Left renal pelvis (tissue), 4 donors: ENCODE data around the gene KLK1. TPM values are rescaled to one million over a fixed set of nuclear protein-coding genes. Genes with fewer than 3 reads are reported as not detected.
"Not testable (repeated sequence)": the region's sequence is repeated elsewhere in the genome, so short reads cannot be mapped to it uniquely, and the experiment has no call there.

ENCODE experiments used
- DNase-seq, 4 donors: peaks; one replicate each; pipeline ENCODE4 v3.0.0-alpha.2; 2013; ENCODE audit warnings: low read depth in 4 of 4, low spot score in 3 of 4
- polyA plus RNA-seq, 4 donors: library from polyadenylated mRNA; unstranded; fragments of 120-200 nt; gene quantifications; one replicate each; pipeline ENCODE4 v1.2.1, GENCODE V29; 2013; ENCODE audit not compliant: insufficient read length in 4 of 4

The KLK1 gene
- polyA plus RNA-seq, 4 donors, result 1.2 to 2.1 (median 1.4) TPM

- DNase-seq, result no peak
Measured at GRCh38 chr19:50794074-50794875, 29.3 kb downstream of the KLK1 start.

GRCh38 chr19:50793558-50794065 lies 30.0 kb downstream of the KLK1 start:
- no peak for DNase-seq

GRCh38 chr19:50792272-50793250 lies 31.0 kb downstream of the KLK1 start:
- DNase-seq, result no peak

- DNase-seq, result no peak
Measured at GRCh38 chr19:50791594-50792271, 31.9 kb downstream of the KLK1 start.

GRCh38 chr19:50790922-50791467 lies 32.6 kb downstream of the KLK1 start:
- DNase-seq, result no peak

GRCh38 chr19:50790396-50790795 lies 33.2 kb downstream of the KLK1 start, which contains the start of gene ACP4:
Gene ACP4 (plus strand): TSS chr19:50790415. CDS start chr19:50790415, 0 bp downstream.
- DNase-seq, result no peak

- no peak for DNase-seq
Measured at GRCh38 chr19:50785329-50785728, 38.3 kb downstream of the KLK1 start.

- DNase-seq, result no peak
Measured at GRCh38 chr19:50784710-50785109, 38.9 kb downstream of the KLK1 start.

- DNase-seq, result not testable (repeated sequence)
Measured at GRCh38 chr19:50783848-50784152, 39.8 kb downstream of the KLK1 start.

GRCh38 chr19:50780753-50781435 lies 42.7 kb downstream of the KLK1 start:
- no peak for DNase-seq

- no peak for DNase-seq
Measured at GRCh38 chr19:50779504-50780457, 43.8 kb downstream of the KLK1 start.

- DNase-seq, result no peak
Measured at GRCh38 chr19:50778906-50779430, 44.6 kb downstream of the KLK1 start.

GRCh38 chr19:50777830-50778303 lies 45.7 kb downstream of the KLK1 start:
- DNase-seq, result no peak

- no peak for DNase-seq
Measured at GRCh38 chr19:50777261-50777660, 46.3 kb downstream of the KLK1 start.

- no peak for DNase-seq
Measured at GRCh38 chr19:50776131-50776530, 47.5 kb downstream of the KLK1 start.

GRCh38 chr19:50773454-50773853 lies 50.1 kb downstream of the KLK1 start:
- not testable (repeated sequence) for DNase-seq

GRCh38 chr19:50772912-50773311 lies 50.7 kb downstream of the KLK1 start:
- not testable (repeated sequence) for DNase-seq

- DNase-seq, result no peak
Measured at GRCh38 chr19:50772476-50772875, 51.1 kb downstream of the KLK1 start.
